Uterus (tissue), 4 donors: ENCODE results near the gene TRIM7. TPM values are rescaled to one million over a fixed set of nuclear protein-coding genes. Genes with fewer than 3 reads are reported as not detected.
A peak's percentile ranks its signal among the peaks of the same experiment; 100 is the strongest.

Experiments used
- DNase-seq, 2 donors: peaks; one replicate each; pipeline ENCODE4 v3.0.0-alpha.2; 2019 to 2020
- H3K27ac ChIP-seq, 2 donors: fragments of 200-600 bp; sonication (generic); 1 replicate in 1 of 2; 2 replicates in 1 of 2; pipeline ENCODE4 v1.5.1; 2016 to 2018
- H3K27me3 ChIP-seq, 2 donors: fragments of 200-600 bp; sonication (generic); one replicate each; pipeline ENCODE4 v1.5.1; 2018 to 2019; ENCODE audit warnings: control low read depth in 1 of 2
- H3K36me3 ChIP-seq, 2 donors: fragments of 200-600 bp; sonication (generic); one replicate each; pipeline ENCODE4 v1.5.1; 2019; ENCODE audit warnings: control low read depth in 1 of 2
- H3K4me1 ChIP-seq, 2 donors: fragments of 200-600 bp; sonication (generic); one replicate each; pipeline ENCODE4 v1.5.1; 2018 to 2019; ENCODE audit warnings: control low read depth in 1 of 2
- H3K4me3 ChIP-seq, 2 donors: fragments of 200-600 bp; sonication (generic); 1 replicate in 1 of 2; 2 replicates in 1 of 2; pipeline ENCODE4 v1.5.1; 2018 to 2019; ENCODE audit warnings: mild to moderate bottlenecking in 1 of 2
- H3K9me3 ChIP-seq, 2 donors: fragments of 200-600 bp; sonication (generic); one replicate each; pipeline ENCODE4 v1.5.1; 2019; ENCODE audit warnings: control low read depth in 1 of 2
- POLR2A ChIP-seq, 2 donors: fragments of 450-650 bp; IDR thresholded peaks; one replicate each; pipeline ENCODE4 v1.6.1; 2016; ENCODE audit warnings: antibody characterized with exemption in 2 of 2, mild to moderate bottlenecking in 1 of 2, moderate library complexity in 1 of 2
- intact Hi-C: fragments of 100-400 bp; cut with DNase I; formaldehyde crosslinking; loops from one replicate; pipeline ENCODE4 v1.15.1; 2023; ENCODE audit warnings: low total_unique reads
- total RNA-seq, 4 donors: library from RNA; depleted of rRNA in 3 of 4; stranded (reverse); fragments of >200 nt in 3 of 4; gene quantifications; one replicate each; pipeline versions ENCODE4 v1.1.0 to v1.2.4, GENCODE V29; 2014 to 2023
- TF ChIP-seq, protein P1 (sequence below), 4 experiments: fragments of 200-600 bp in 2 of 4; fragments of 450-650 bp in 2 of 4; sonication (generic) in 2 of 4; IDR thresholded peaks; one replicate each; pipeline ENCODE4 v1.5.1; 2016 to 2019; ENCODE audit warnings: antibody characterized with exemption in 4 of 4, mild to moderate bottlenecking in 2 of 4, moderate library complexity in 1 of 4
- donor health status: DM: yes; HTN: yes; CAD: no.

Gene TRIM7
- 1 to 10 TPM; 1.2 to 7.7 (median 1.6) TPM for total RNA-seq

DNA sequence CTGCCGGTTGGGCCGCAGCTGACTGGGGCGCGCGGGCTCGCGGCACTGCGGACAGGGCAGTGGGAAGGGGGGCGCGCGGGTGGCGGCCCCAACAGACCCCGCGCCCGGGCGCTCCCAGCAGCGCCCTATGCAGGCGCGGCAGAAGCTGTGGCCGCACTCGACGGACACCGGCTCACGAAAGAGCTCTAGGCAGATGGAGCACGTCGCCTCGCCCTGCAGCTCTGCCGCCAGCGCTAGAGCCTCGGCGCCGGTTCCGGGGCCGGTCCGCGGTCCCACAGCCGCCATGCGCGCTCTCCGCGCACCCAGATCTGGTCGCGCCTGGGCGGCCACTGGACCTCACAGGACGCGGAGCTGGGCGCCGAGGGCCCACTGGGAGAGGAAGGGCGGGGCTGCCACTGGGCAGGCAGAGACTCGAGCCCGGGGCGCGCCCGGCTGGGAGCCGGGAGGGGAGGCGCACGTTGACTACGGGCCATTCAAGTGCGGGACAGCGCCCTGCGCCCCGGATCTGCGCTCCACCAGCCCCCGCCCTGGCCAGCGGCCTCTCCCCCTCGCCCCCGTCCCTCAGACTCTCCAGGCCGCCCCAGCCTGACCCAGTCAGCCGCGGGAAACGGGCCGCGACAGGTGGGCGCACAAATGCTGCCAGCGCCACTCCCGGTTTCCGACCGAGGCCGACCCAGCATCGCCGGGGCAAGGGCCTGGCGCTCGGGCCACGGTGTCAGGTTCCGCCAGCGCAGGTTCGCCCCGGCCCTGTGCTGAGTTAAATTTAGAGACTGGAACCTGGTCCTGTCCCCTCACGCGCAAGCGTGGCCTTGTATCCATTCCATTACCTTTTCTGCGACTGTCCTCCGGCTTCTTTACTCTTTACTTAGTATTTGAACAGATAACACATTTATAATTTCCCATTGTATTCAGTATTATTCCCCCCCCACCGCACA lies at the start of gene TRIM7:
TSS of gene TRIM7 (minus strand) at position 371 of the 935 bp plus-strand sequence. CDS start at position 285, 86 bp downstream.
- H3K36me3 ChIP-seq: no peaks in the 10 kb centered on the region
- H3K9me3 ChIP-seq: no peaks in the 10 kb centered on the region
- H3K4me3 ChIP-seq: peak within 1 kb of the TSS; percentile 44 to 63
- peak within 1 kb of the TSS; percentile 85 to 91 for H3K27ac ChIP-seq
- intact Hi-C loops: no loop called here
- TF ChIP-seq POLR2A (IDR thresholded peaks at IDR 0.05): no peak
- TF ChIP-seq, protein P1, sequence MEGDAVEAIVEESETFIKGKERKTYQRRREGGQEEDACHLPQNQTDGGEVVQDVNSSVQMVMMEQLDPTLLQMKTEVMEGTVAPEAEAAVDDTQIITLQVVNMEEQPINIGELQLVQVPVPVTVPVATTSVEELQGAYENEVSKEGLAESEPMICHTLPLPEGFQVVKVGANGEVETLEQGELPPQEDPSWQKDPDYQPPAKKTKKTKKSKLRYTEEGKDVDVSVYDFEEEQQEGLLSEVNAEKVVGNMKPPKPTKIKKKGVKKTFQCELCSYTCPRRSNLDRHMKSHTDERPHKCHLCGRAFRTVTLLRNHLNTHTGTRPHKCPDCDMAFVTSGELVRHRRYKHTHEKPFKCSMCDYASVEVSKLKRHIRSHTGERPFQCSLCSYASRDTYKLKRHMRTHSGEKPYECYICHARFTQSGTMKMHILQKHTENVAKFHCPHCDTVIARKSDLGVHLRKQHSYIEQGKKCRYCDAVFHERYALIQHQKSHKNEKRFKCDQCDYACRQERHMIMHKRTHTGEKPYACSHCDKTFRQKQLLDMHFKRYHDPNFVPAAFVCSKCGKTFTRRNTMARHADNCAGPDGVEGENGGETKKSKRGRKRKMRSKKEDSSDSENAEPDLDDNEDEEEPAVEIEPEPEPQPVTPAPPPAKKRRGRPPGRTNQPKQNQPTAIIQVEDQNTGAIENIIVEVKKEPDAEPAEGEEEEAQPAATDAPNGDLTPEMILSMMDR (IDR thresholded peaks at IDR 0.05): no peak
- no peaks in the 10 kb centered on the region for H3K27me3 ChIP-seq
- no peaks in the 10 kb centered on the region for H3K4me1 ChIP-seq
- no peak for DNase-seq

DNA sequence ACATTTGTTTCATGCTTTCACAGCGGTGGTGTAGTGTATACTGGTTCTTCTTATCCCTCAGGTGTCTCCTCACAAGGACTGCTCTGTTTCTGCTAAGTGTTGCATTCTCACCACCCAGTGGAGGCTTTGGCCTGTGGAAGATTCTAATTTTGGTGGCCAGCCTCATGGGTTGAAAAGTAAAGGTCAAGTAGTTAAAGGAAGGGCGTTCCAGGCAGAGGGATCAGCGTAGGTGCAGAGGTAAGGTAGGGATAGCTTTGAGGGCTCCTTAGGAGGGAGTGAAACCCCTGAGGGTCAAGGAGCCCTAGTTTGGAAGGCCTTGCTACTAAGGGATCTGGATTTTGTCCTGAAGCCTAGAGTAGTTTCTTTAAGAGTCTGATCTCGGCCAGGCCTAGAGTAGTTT lies 43.3 kb upstream of the TRIM7 start:
- H3K4me3 ChIP-seq: peak overlapping the region; percentile 58 to 74
- no peak for TF ChIP-seq POLR2A (IDR thresholded peaks at IDR 0.05)
- TF ChIP-seq, protein P1 (IDR thresholded peaks at IDR 0.05): no peak
- H3K4me1 ChIP-seq: peaks cover 0 to 19% of the 10 kb centered on the region in 2 donors
- peak overlapping the region; percentile 89 to 96 for H3K27ac ChIP-seq
- no peak for DNase-seq
- H3K36me3 ChIP-seq: no peaks in the 10 kb centered on the region
- intact Hi-C loops: no loop called here
- no peaks in the 10 kb centered on the region for H3K27me3 ChIP-seq
- H3K9me3 ChIP-seq: no peaks in the 10 kb centered on the region

DNA sequence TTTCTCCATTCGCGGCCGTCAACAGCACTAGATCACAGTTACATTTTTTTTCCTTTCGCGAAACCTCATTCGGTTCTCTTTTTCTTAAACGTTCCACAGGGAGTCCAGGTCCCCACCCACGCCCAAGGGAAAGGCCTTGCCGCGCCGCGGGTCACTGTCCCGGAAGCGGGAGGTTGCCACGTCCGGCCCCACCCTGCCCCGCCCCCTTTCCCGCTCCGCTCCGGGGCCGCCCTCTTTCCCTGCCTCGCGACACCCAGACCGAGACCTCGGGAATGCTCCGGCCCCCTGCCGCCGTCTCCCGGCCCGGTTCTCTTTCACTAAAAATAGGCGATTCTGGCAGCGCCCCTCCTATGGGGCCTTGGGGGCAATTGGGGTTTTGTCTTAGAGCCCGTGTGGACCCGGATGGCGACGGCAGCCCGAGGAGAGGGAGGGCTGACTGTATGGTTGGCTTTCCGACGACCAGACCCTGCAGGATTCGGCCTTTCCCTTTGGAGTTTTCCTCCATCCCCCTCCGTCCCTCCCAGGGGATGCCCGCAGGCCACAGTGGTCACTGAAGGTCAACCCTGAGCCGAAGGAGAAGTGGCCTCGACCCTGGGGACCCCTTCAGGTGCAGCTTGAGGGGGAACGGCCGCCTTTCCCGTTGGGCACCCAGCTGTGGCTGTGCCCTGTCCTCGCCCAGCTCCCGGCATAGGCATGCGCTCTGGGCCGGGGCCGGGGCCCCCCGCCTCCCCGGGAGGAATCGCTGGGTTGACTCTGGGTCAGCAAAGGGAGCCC lies 41.5 kb upstream of the TRIM7 start:
- H3K36me3 ChIP-seq: no peaks in the 10 kb centered on the region
- H3K4me3 ChIP-seq: peak overlapping the region; percentile 58 to 74
- peak; percentile 57 to 71 for TF ChIP-seq POLR2A (IDR thresholded peaks at IDR 0.05)
- TF ChIP-seq, protein P1 (IDR thresholded peaks at IDR 0.05): no peak
- peak overlapping the region; percentile 89 to 96 for H3K27ac ChIP-seq
- DNase-seq: peak; percentile 90 to 91
- no peaks in the 10 kb centered on the region for H3K27me3 ChIP-seq
- intact Hi-C loops: no loop called here
- no peaks in the 10 kb centered on the region for H3K9me3 ChIP-seq
- peaks cover 0 to 23% of the 10 kb centered on the region in 2 donors for H3K4me1 ChIP-seq

DNA sequence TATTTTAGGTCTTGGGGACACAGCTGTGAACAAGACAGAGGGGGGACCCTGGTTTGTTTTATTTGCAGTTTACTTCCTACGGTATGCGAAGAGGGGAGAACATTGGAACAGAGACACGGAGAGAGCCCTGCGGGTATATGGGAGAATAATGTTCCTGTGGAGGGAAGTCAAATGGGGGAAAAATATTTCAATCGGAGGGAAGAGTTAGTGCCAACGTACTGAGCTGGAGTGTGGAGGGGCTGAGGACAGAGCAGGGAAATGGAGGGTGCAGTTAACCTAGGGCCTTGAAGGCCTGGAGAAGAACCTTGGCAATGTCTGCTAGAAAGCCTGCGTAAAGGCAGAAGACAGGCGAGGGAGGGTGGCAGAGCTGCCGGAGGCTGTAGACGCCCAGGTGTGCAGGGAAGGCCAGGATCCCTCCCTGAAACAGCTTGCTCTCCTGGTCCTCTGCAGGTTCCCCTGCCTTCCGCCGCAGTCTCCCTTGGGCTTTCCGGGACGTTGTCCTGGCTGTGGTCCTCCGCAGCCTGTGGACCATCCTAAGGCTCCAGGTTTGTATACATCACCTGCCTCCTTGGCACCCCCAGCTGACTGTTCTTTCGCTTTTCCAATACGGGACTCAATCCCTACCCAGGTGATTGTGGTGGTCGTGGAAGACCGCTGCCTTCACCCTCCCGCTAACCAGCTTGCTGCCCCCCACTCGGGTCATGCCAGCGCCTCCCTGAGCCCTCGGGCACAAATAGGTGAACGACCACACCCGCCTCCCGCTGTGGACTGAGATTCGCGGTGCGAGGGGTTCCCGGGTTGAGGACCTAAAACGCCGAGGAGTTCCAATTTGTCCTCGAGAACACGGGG lies 40.7 kb upstream of the TRIM7 start:
- peak overlapping the region; percentile 89 to 96 for H3K27ac ChIP-seq
- H3K27me3 ChIP-seq: no peaks in the 10 kb centered on the region
- TF ChIP-seq, protein P1 (IDR thresholded peaks at IDR 0.05): no peak
- no peak for TF ChIP-seq POLR2A (IDR thresholded peaks at IDR 0.05)
- H3K36me3 ChIP-seq: no peaks in the 10 kb centered on the region
- intact Hi-C loops: no loop called here
- no peaks in the 10 kb centered on the region for H3K9me3 ChIP-seq
- H3K4me1 ChIP-seq: peaks cover 0 to 22% of the 10 kb centered on the region in 2 donors
- no peak for DNase-seq
- peak overlapping the region; percentile 58 to 74 for H3K4me3 ChIP-seq
